Panc1 (cell line): Measurements from ENCODE around the gene CCDC183.

ENCODE experiments used
- POLR2AphosphoS5 ChIP-seq: IDR thresholded peaks from 2 replicates; pipeline ENCODE4 v1.6.1; 2012; ENCODE audit warnings: mild to moderate bottlenecking, low read depth, low read length, moderate library complexity
- TF ChIP-seq, protein P1 (sequence below): fragments of 450-650 bp; IDR thresholded peaks from 2 replicates; pipeline ENCODE4 v1.5.1; 2017; ENCODE audit warnings: mild to moderate bottlenecking

GRCh38 chr9:136826188-136826541 is 30.0 kb downstream of the CCDC183 start:
- TF ChIP-seq, protein P1, sequence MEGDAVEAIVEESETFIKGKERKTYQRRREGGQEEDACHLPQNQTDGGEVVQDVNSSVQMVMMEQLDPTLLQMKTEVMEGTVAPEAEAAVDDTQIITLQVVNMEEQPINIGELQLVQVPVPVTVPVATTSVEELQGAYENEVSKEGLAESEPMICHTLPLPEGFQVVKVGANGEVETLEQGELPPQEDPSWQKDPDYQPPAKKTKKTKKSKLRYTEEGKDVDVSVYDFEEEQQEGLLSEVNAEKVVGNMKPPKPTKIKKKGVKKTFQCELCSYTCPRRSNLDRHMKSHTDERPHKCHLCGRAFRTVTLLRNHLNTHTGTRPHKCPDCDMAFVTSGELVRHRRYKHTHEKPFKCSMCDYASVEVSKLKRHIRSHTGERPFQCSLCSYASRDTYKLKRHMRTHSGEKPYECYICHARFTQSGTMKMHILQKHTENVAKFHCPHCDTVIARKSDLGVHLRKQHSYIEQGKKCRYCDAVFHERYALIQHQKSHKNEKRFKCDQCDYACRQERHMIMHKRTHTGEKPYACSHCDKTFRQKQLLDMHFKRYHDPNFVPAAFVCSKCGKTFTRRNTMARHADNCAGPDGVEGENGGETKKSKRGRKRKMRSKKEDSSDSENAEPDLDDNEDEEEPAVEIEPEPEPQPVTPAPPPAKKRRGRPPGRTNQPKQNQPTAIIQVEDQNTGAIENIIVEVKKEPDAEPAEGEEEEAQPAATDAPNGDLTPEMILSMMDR, result no peak
- TF ChIP-seq POLR2AphosphoS5, result no peak
